ENCODE results near the gene APLF.

DNA sequence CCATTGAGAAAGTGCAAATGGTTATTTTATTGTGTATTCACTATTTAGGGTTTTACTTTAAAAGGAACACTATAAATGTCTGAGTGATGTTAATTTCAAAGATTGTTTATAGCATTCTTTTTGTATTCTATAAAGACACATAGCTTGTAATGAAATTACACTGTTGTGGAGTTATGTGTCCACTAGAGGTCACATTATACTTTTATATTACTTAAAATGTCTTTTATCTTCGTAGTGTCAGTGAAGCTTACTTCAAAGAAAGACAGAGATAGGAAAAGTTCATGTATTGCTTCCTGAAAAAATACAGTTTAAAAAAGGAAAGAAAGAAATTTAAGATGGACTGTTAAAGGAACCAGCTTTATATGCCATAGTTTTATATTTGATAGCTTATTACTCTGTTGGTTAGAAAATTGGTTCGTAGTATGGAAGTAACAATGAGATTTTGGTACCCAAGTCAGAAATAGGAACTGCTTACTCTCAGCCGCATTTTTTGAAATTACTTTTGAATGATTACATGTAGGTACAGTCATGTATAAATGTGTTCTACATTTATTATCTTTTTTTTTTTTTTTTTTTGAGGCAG lies 20.5 kb downstream of the APLF start:
- TF ChIP-seq, protein P1, sequence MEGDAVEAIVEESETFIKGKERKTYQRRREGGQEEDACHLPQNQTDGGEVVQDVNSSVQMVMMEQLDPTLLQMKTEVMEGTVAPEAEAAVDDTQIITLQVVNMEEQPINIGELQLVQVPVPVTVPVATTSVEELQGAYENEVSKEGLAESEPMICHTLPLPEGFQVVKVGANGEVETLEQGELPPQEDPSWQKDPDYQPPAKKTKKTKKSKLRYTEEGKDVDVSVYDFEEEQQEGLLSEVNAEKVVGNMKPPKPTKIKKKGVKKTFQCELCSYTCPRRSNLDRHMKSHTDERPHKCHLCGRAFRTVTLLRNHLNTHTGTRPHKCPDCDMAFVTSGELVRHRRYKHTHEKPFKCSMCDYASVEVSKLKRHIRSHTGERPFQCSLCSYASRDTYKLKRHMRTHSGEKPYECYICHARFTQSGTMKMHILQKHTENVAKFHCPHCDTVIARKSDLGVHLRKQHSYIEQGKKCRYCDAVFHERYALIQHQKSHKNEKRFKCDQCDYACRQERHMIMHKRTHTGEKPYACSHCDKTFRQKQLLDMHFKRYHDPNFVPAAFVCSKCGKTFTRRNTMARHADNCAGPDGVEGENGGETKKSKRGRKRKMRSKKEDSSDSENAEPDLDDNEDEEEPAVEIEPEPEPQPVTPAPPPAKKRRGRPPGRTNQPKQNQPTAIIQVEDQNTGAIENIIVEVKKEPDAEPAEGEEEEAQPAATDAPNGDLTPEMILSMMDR (IDR thresholded peaks at IDR 0.05; ENCODE audit: poor library complexity) = peak; percentile 64
- TF ChIP-seq EZH2 (IDR thresholded peaks at IDR 0.05; ENCODE audit: borderline replicate concordance) = no peak
- no peak for TF ChIP-seq EZH2phosphoT487 (IDR thresholded peaks at IDR 0.05; ENCODE audit: low read depth, severe bottlenecking, unreplicated experiment)
